HG02571 (cell line): Measurements from ENCODE around the gene COL23A1.

Experiments used
- ATAC-seq: cut with Tn5 transposase; IDR thresholded peaks from one replicate; pipeline ENCODE4 v1.9.1; 2021; ENCODE audit warnings: mild to moderate bottlenecking, moderate library complexity; ENCODE audit not compliant: unreplicated experiment

The COL23A1 gene

GRCh38 chr5:178404987-178405386 is 185.2 kb downstream of the COL23A1 start:
- ATAC-seq: no peak

GRCh38 chr5:178403956-178404600 is 186.1 kb downstream of the COL23A1 start:
- ATAC-seq: no peak

- ATAC-seq: no peak
Observed at GRCh38 chr5:178403351-178403750, 186.8 kb downstream of the COL23A1 start.

GRCh38 chr5:178399701-178400095 is 190.5 kb downstream of the COL23A1 start:
- ATAC-seq: no peak

GRCh38 chr5:178398901-178399700 is 191.1 kb downstream of the COL23A1 start:
- ATAC-seq: no peak

GRCh38 chr5:178396796-178397720 is 193.1 kb downstream of the COL23A1 start:
- no peak for ATAC-seq

GRCh38 chr5:178394074-178394473 is 196.1 kb downstream of the COL23A1 start:
- no peak for ATAC-seq

GRCh38 chr5:178392931-178393394 is 197.2 kb downstream of the COL23A1 start:
- ATAC-seq: no peak

- ATAC-seq: no peak
Observed at GRCh38 chr5:178392386-178392785, 197.8 kb downstream of the COL23A1 start.

- no peak for ATAC-seq
Observed at GRCh38 chr5:178391480-178391879, 198.7 kb downstream of the COL23A1 start.

GRCh38 chr5:178389796-178390195 is 200.4 kb downstream of the COL23A1 start:
- no peak for ATAC-seq

GRCh38 chr5:178389026-178389729 is 201.0 kb downstream of the COL23A1 start:
- no peak for ATAC-seq

GRCh38 chr5:178388386-178389025 is 201.7 kb downstream of the COL23A1 start:
- ATAC-seq: no peak

GRCh38 chr5:178387856-178388190 is 202.4 kb downstream of the COL23A1 start:
- no peak for ATAC-seq

GRCh38 chr5:178387061-178387855 is 202.9 kb downstream of the COL23A1 start:
- ATAC-seq: no peak

GRCh38 chr5:178386336-178386931 is 203.8 kb downstream of the COL23A1 start:
- no peak for ATAC-seq

GRCh38 chr5:178385496-178385890 is 204.7 kb downstream of the COL23A1 start:
- ATAC-seq: no peak

- no peak for ATAC-seq
Observed at GRCh38 chr5:178384816-178385495, 205.2 kb downstream of the COL23A1 start.
